ENCODE results near the gene OPN5.
"Not testable (repeated sequence)": the region's sequence is repeated elsewhere in the genome, so short reads cannot be mapped to it uniquely, and the experiment has no call there.

The OPN5 gene

GRCh38 chr6:47740714-47741113 is 41.1 kb upstream of the OPN5 start:
- TF ChIP-seq TCF4 (CRISPR knock-in tag; IDR thresholded peaks at IDR 0.05; ENCODE audit: borderline replicate concordance) (no peak), ISL1 (CRISPR knock-in tag; IDR thresholded peaks at IDR 0.05) (no peak), ZFP3 (CRISPR knock-in tag; IDR thresholded peaks at IDR 0.05) (no peak), ARNTL (CRISPR knock-in tag; IDR thresholded peaks at IDR 0.05; ENCODE audit: borderline replicate concordance, low read depth) (no peak), OSR1 (CRISPR knock-in tag; IDR thresholded peaks at IDR 0.05) (no peak), BACH2 (CRISPR knock-in tag; IDR thresholded peaks at IDR 0.05; ENCODE audit: borderline replicate concordance) (no peak)
- no peak for ATAC-seq

- TF ChIP-seq ZC3H10 (CRISPR knock-in tag; IDR thresholded peaks at IDR 0.05) (no peak), CSRNP3 (CRISPR knock-in tag; IDR thresholded peaks at IDR 0.05) (no peak), GLIS3 (CRISPR knock-in tag; IDR thresholded peaks at IDR 0.05) (no peak), OSR1 (CRISPR knock-in tag; IDR thresholded peaks at IDR 0.05) (no peak), ISL1 (CRISPR knock-in tag; IDR thresholded peaks at IDR 0.05) (no peak), BACH2 (CRISPR knock-in tag; IDR thresholded peaks at IDR 0.05; ENCODE audit: borderline replicate concordance) (no peak), ZNF565 (CRISPR knock-in tag; conservative IDR thresholded peaks at IDR 0.05; ENCODE audit: low read depth) (no peak), CREB5 (CRISPR knock-in tag; IDR thresholded peaks at IDR 0.05; ENCODE audit: low read depth) (no peak), ZFP3 (CRISPR knock-in tag; IDR thresholded peaks at IDR 0.05) (no peak), ZNF8 (CRISPR knock-in tag; IDR thresholded peaks at IDR 0.05) (no peak), POU6F1 (CRISPR knock-in tag; IDR thresholded peaks at IDR 0.05; ENCODE audit: borderline replicate concordance, low read depth) (no peak), ZFP30 (CRISPR knock-in tag; IDR thresholded peaks at IDR 0.05) (no peak), ESRRG (CRISPR knock-in tag; IDR thresholded peaks at IDR 0.05) (no peak), RARB (CRISPR knock-in tag; IDR thresholded peaks at IDR 0.05) (no peak), ARNTL (CRISPR knock-in tag; IDR thresholded peaks at IDR 0.05; ENCODE audit: borderline replicate concordance, low read depth) (no peak), PPARA (CRISPR knock-in tag; IDR thresholded peaks at IDR 0.05; ENCODE audit: borderline replicate concordance) (no peak)
Measured at GRCh38 chr6:47741807-47742206, 40.0 kb upstream of the OPN5 start.

GRCh38 chr6:47743744-47744143 is 38.1 kb upstream of the OPN5 start:
- no peak for TF ChIP-seq TSHZ2 (CRISPR knock-in tag; IDR thresholded peaks at IDR 0.05)
- TF ChIP-seq TOX (CRISPR knock-in tag; IDR thresholded peaks at IDR 0.05; ENCODE audit: borderline replicate concordance), result no peak
- no peak for TF ChIP-seq ISL1 (CRISPR knock-in tag; IDR thresholded peaks at IDR 0.05)
- no peak for TF ChIP-seq POU6F1 (CRISPR knock-in tag; IDR thresholded peaks at IDR 0.05; ENCODE audit: borderline replicate concordance, low read depth)
- no peak for TF ChIP-seq TCF4 (CRISPR knock-in tag; IDR thresholded peaks at IDR 0.05; ENCODE audit: borderline replicate concordance)

More at GRCh38 chr6:47741807-47742206, 40.0 kb upstream of the OPN5 start:
- ATAC-seq, result no peak

GRCh38 chr6:47745269-47745668 is 36.6 kb upstream of the OPN5 start:
- not testable (repeated sequence) for ATAC-seq

More at GRCh38 chr6:47743744-47744143, 38.1 kb upstream of the OPN5 start:
- ATAC-seq, result no peak

Measured in SK-N-SH treated with all-trans-retinoic acid at 6 μM for 48 hours (cell line).